NCI-H1436 treated with DMSO at 0.1 percent for 48 hours (cell line): ENCODE measurements around the gene CDK6.

Experiments used
- DNase-seq: peaks from one replicate; lab custom pipeline; 2025; lab: John Stamatoyannopoulos, UW

The CDK6 gene

GRCh38 chr7:92680442-92680841 lies 155.9 kb downstream of the CDK6 start:
- DNase-seq, result no peak

GRCh38 chr7:92678291-92678920 lies 158.0 kb downstream of the CDK6 start:
- no peak for DNase-seq

GRCh38 chr7:92674379-92674778 lies 162.0 kb downstream of the CDK6 start:
- no peak for DNase-seq

GRCh38 chr7:92671505-92672169 lies 164.7 kb downstream of the CDK6 start:
- DNase-seq, result no peak

- no peak for DNase-seq
Measured at GRCh38 chr7:92670204-92670851, 166.0 kb downstream of the CDK6 start.

GRCh38 chr7:92669616-92670165 lies 166.7 kb downstream of the CDK6 start:
- DNase-seq, result no peak

- no peak for DNase-seq
Measured at GRCh38 chr7:92668564-92668963, 167.8 kb downstream of the CDK6 start.

- DNase-seq, result no peak
Measured at GRCh38 chr7:92667816-92668535, 168.4 kb downstream of the CDK6 start.

- no peak for DNase-seq
Measured at GRCh38 chr7:92665926-92666325, 170.4 kb downstream of the CDK6 start.

GRCh38 chr7:92661651-92662050 lies 174.7 kb downstream of the CDK6 start:
- no peak for DNase-seq

- DNase-seq, result no peak
Measured at GRCh38 chr7:92658671-92659070, 177.7 kb downstream of the CDK6 start.

- DNase-seq, result no peak
Measured at GRCh38 chr7:92657391-92657790, 179.0 kb downstream of the CDK6 start.

GRCh38 chr7:92656121-92656520 lies 180.3 kb downstream of the CDK6 start:
- no peak for DNase-seq

GRCh38 chr7:92655346-92655884 lies 181.0 kb downstream of the CDK6 start:
- no peak for DNase-seq

GRCh38 chr7:92653136-92653535 lies 183.2 kb downstream of the CDK6 start:
- no peak for DNase-seq

GRCh38 chr7:92652536-92652935 lies 183.8 kb downstream of the CDK6 start:
- no peak for DNase-seq

GRCh38 chr7:92650391-92650790 lies 186.0 kb downstream of the CDK6 start:
- DNase-seq, result no peak

GRCh38 chr7:92648067-92648466 lies 188.3 kb downstream of the CDK6 start:
- no peak for DNase-seq

- no peak for DNase-seq
Measured at GRCh38 chr7:92647652-92648051, 188.7 kb downstream of the CDK6 start.

- no peak for DNase-seq
Measured at GRCh38 chr7:92647011-92647625, 189.3 kb downstream of the CDK6 start.
